GM10266 (cell line): ENCODE data around the gene MAP10.

ENCODE experiments used
- DNase-seq: peaks from one replicate; pipeline ENCODE4 v3.0.0; 2012; ENCODE audit errors: extremely low spot score
- TF ChIP-seq, protein P1 (sequence below): IDR thresholded peaks from 2 replicates; pipeline ENCODE4 v1.5.1; 2012; ENCODE audit warnings: mild to moderate bottlenecking, low read depth; ENCODE audit not compliant: control insufficient read depth, insufficient read depth; ENCODE audit errors: missing control alignments

Gene MAP10

DNA sequence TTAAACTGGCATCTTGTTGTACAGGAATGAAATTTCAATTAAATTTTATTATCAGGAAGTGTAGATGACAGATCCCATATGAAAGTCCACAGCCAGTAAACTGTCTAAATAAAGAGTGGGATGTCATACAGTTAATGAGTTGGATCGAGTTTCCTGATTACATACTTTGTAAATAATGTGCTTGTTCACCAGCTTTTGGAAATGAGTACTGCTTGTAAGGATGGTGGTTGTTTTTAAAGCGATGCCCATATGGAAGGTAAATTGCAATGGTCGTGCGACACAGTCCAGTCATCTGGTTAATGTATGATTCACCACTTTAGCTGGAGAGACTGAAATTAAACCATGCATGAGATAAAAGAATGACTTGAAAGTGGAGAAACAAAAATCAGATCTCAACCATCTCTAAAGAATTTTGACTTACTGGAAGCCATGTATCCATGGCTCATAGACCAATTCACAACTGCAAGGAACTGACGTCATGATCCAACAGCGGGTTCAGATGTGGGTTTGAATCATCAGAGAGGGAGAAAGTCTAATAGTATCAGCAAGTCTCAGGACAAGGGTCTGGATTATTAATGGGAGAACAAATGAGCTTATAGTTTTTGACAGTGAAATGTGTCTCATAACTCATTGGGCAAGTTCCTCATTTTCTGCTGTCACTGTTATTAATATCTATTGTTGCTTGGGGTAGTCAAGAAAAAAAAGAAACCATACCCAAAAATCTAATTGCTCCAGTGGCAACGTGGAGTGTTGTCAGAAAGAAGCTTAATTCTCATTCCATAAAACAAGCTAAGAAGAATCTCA is 49.0 kb downstream of the MAP10 start:
- TF ChIP-seq, protein P1, sequence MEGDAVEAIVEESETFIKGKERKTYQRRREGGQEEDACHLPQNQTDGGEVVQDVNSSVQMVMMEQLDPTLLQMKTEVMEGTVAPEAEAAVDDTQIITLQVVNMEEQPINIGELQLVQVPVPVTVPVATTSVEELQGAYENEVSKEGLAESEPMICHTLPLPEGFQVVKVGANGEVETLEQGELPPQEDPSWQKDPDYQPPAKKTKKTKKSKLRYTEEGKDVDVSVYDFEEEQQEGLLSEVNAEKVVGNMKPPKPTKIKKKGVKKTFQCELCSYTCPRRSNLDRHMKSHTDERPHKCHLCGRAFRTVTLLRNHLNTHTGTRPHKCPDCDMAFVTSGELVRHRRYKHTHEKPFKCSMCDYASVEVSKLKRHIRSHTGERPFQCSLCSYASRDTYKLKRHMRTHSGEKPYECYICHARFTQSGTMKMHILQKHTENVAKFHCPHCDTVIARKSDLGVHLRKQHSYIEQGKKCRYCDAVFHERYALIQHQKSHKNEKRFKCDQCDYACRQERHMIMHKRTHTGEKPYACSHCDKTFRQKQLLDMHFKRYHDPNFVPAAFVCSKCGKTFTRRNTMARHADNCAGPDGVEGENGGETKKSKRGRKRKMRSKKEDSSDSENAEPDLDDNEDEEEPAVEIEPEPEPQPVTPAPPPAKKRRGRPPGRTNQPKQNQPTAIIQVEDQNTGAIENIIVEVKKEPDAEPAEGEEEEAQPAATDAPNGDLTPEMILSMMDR: no peak
- no peak for DNase-seq

DNA sequence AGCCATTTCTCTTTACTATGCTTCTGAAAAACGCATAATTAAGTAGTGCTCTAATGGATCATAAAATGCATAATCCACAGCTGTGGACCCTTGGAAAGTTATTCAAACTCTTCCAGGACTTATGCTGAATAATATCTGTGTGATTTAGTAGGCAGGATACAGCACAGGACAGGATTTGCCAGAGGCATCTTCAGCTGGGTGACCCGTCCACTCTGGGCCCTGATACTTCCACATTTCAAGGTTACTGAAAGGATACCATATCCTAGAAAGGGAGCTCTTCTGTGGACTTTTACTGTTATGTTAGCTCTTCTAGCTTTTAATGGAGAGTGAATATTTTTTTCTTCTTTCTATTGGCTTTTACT is 49.6 kb downstream of the MAP10 start:
- no peak for DNase-seq
- TF ChIP-seq, protein P1: no peak

DNA sequence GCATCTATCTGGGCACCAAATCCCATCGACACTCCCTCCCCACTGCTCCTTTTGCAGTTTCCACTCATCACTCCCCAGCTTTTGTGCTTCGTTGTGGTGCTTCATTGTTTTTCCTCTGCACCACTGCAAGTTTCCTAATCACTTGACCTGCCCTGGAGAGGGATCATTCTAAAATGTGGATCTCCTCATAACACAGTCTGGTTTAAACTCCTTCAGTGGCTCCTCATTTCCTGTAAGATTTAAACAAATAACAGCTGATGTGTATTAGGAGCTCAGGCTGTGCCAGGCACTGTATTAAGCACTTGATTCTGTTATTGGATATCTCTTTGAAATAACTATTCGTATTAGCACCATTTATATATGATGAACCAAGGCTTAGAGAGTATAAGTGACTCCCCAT is 51.3 kb downstream of the MAP10 start:
- TF ChIP-seq, protein P1: no peak
- no peak for DNase-seq
